Measurements from ENCODE around the gene CKM. TPM values are rescaled to one million over a fixed set of nuclear protein-coding genes. Genes with fewer than 3 reads are reported as not detected.

CKM gene
- total RNA-seq, 1 donor from 2014 or later = not detected

GRCh38 chr19:45345506-45345860, 22.8 kb upstream of the CKM start:
- Mint-ChIP-seq H3K36me3 (ENCODE audit: low read depth) (no peaks in the 10 kb centered on the region), H3K27ac (ENCODE audit: unreplicated experiment) (no peak overlapping the region), H3K27me3 (ENCODE audit: low read depth) (peaks cover 29% of the 10 kb centered on the region), H3K4me3 (no peak overlapping the region), H3K9me3 (no peaks in the 10 kb centered on the region), H3K4me1 (no peaks in the 10 kb centered on the region)
- TF ChIP-seq CTCF (conservative IDR thresholded peaks at IDR 0.05) = no peak
- no peak for DNase-seq (ENCODE audit: low read depth, low spot score)

- Mint-ChIP-seq H3K9me3 (no peaks in the 10 kb centered on the region), H3K4me3 (peak overlapping the region; percentile 29), H3K4me1 (peaks cover 4% of the 10 kb centered on the region), H3K36me3 (ENCODE audit: low read depth) (no peaks in the 10 kb centered on the region), H3K27ac (ENCODE audit: unreplicated experiment) (peak overlapping the region; percentile 64), H3K27me3 (ENCODE audit: low read depth) (peaks cover 34% of the 10 kb centered on the region)
- DNase-seq (ENCODE audit: low read depth, low spot score) = no peak
- no peak for TF ChIP-seq CTCF (conservative IDR thresholded peaks at IDR 0.05)
Measured at GRCh38 chr19:45344621-45345505, 22.2 kb upstream of the CKM start.

DNA sequence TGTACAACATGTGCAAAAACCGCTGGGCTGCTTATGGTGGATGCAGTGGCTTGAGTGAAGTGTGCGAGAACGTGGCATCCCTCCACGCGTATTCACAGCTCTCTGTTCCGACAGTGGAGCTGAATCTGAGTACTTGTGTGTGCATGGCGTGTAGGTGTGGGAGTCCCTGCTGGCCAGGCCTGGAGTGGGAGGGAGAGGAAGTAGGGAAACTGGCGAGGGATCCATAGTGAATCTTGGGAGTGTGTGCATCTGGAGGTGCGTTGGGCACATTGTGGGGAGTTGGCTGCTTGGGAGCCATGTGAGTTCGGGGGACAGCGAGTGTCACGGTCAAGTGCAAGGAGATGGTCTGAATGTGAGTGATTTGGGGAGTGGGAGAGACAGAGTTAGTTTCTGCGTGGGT, 20.2 kb upstream of the CKM start:
- DNase-seq (ENCODE audit: low read depth, low spot score) = no peak
- H3K9me3 Mint-ChIP-seq = no peaks in the 10 kb centered on the region
- no peak overlapping the region for H3K4me3 Mint-ChIP-seq
- TF ChIP-seq CTCF (conservative IDR thresholded peaks at IDR 0.05) = no peak
- no peak overlapping the region for H3K27ac Mint-ChIP-seq (ENCODE audit: unreplicated experiment)
- no peaks in the 10 kb centered on the region for H3K36me3 Mint-ChIP-seq (ENCODE audit: low read depth)
- H3K4me1 Mint-ChIP-seq = peaks cover 8% of the 10 kb centered on the region
- H3K27me3 Mint-ChIP-seq (ENCODE audit: low read depth) = peaks cover 46% of the 10 kb centered on the region

DNA sequence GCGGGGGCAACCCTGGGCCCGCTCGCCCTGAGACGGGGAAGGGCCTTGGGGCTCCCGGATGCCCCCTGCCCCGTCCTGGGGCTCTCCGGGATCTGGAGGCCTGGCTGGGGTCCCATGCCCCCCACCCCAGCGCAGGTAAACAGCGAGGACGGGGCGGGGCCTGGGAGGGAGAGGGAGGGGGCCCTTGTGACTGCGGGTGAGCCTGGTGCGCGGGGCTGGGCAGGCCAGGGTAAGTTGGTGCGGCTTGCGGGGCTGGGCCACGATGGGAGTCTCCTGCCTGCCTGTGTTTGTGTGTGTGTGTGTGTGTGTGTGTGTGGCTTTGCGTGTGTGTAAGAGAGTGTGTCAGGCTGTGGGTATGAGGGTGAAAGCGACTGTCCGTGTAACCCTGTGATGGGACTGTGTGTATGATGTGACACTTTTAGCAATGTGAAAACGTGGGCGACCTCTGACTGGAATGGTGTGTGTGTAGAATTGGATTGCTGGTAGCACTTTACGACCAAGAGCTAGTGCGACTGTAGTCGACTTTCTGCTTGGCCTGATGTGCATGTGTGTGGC, 18.3 kb upstream of the CKM start:
- H3K9me3 Mint-ChIP-seq = no peaks in the 10 kb centered on the region
- no peaks in the 10 kb centered on the region for H3K36me3 Mint-ChIP-seq (ENCODE audit: low read depth)
- TF ChIP-seq CTCF (conservative IDR thresholded peaks at IDR 0.05) = no peak
- DNase-seq (ENCODE audit: low read depth, low spot score) = no peak
- peaks cover 42% of the 10 kb centered on the region for H3K27me3 Mint-ChIP-seq (ENCODE audit: low read depth)
- H3K4me1 Mint-ChIP-seq = peaks cover 8% of the 10 kb centered on the region
- no peak overlapping the region for H3K4me3 Mint-ChIP-seq
- no peak overlapping the region for H3K27ac Mint-ChIP-seq (ENCODE audit: unreplicated experiment)

DNA sequence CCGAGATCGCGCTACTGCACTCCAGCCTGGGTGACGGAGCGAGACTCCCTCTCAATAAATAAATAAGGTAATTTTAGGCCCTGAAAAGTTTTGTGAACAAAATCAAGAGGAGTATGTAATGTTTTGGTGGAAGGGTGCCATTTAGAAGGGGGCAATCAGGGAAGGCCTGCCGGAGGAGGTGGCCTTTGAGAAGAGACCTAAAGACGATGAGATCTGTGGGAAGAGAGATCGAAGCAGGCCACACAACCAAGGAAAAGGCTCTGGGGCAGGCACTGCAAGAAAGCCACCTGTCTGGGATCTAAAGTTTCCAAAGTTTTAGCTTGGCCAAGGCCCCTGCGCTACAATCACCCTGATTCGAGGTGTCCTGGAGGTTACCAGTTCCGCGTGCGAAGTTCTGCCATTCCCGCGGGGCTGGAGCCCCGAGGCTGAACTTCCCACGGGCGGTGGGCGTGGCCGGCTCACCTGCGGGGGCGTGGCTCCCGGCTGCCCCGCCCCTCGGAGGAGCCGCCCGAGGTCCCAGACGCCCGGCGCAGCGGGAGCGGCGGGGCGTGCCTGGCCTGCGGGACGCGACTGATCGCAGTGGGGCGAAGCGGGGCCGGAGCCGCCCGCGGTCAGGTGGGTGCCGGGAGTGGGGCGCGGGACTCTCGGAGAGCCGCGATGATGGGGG, 17.7 kb upstream of the CKM start, which contains the start of gene KLC3:
Gene KLC3, plus strand, starts transcription at position 519 of the 667 bp plus-strand sequence. CDS start 4,792 bp downstream, outside the sequence.
- DNase-seq (ENCODE audit: low read depth, low spot score) = no peak
- H3K27me3 Mint-ChIP-seq (ENCODE audit: low read depth) = peaks cover 38% of the 10 kb centered on the region
- H3K27ac Mint-ChIP-seq (ENCODE audit: unreplicated experiment) = no peak within 1 kb of the TSS
- H3K36me3 Mint-ChIP-seq (ENCODE audit: low read depth) = no peaks in the 10 kb centered on the region
- H3K4me1 Mint-ChIP-seq = peaks cover 8% of the 10 kb centered on the region
- no peaks in the 10 kb centered on the region for H3K9me3 Mint-ChIP-seq
- no peak within 1 kb of the TSS for H3K4me3 Mint-ChIP-seq
- TF ChIP-seq CTCF (conservative IDR thresholded peaks at IDR 0.05) = no peak
